HepG2 (cell line): ENCODE results near the gene HADHA. TPM values are rescaled to one million over a fixed set of nuclear protein-coding genes. Genes with fewer than 3 reads are reported as not detected.

ENCODE experiments used
- DNMT3B ChIP-seq: conservative IDR thresholded peaks from 2 replicates; pipeline ENCODE4 v1.6.1; 2016; ENCODE audit warnings: missing biosample characterization, control low read depth
- FOXM1 ChIP-seq: sonication (generic); formaldehyde crosslinking; IDR thresholded peaks from 2 replicates; pipeline ENCODE4 v1.5.0; 2020; ENCODE audit warnings: missing genetic modification reagents
- IKZF1 ChIP-seq: fragments of 450-650 bp; IDR thresholded peaks from 2 replicates; pipeline ENCODE4 v1.7.1; 2016
- MIXL1 ChIP-seq: IDR thresholded peaks from 2 replicates; pipeline ENCODE4 v1.6.1; 2016
- PHF8 ChIP-seq: sonication (generic); formaldehyde crosslinking; IDR thresholded peaks from 2 replicates; pipeline ENCODE4 v1.5.0; 2020; ENCODE audit warnings: missing genetic modification reagents
- RAD21 ChIP-seq: fragments of 450-650 bp; formaldehyde crosslinking; IDR thresholded peaks from 2 replicates; pipeline ENCODE4 v1.5.0; 2020; ENCODE audit warnings: mild to moderate bottlenecking
- RFX3 ChIP-seq: IDR thresholded peaks from 2 replicates; pipeline ENCODE4 v1.6.1; 2016; ENCODE audit warnings: missing biosample characterization, missing genetic modification reagents
- SPEN ChIP-seq: sonication (generic); formaldehyde crosslinking; IDR thresholded peaks from 2 replicates; pipeline ENCODE4 v1.5.1; 2020; ENCODE audit warnings: low read depth, mild to moderate bottlenecking, missing genetic modification reagents
- ZKSCAN8 ChIP-seq: IDR thresholded peaks from 2 replicates; pipeline ENCODE4 v1.6.1; 2016; ENCODE audit warnings: borderline replicate concordance, missing genetic modification reagents, missing compliant biosample characterization
- ZNF235 ChIP-seq: sonication (generic); formaldehyde crosslinking; IDR thresholded peaks from 2 replicates; pipeline ENCODE4 v1.8.1; 2023; ENCODE audit warnings: mild to moderate bottlenecking, missing genetic modification reagents, borderline replicate concordance
- ZNF75D ChIP-seq: sonication (generic); formaldehyde crosslinking; IDR thresholded peaks from 2 replicates; pipeline ENCODE4 v1.8.1; 2023; ENCODE audit warnings: missing genetic modification reagents, mild to moderate bottlenecking, borderline replicate concordance
- polyA plus RNA-seq, 8 experiments: library from polyadenylated mRNA; depleted of rRNA in 3 of 8; stranded (reverse) in 7 of 8; unstranded in 1 of 8; fragments of >200 nt; fragmentation: Illumina TruSeq in 4 of 8; extraction: Trizol in 4 of 8; gene quantifications; 2 replicates each; pipeline versions ENCODE4 v1.2.1 to v1.2.3, GENCODE V29; 2011 to 2016; ENCODE audit warnings: low read depth in 4 of 8, missing spikeins in 1 of 8, mixed read lengths in 1 of 8; ENCODE audit not compliant: insufficient read depth in 1 of 8
- total RNA-seq, 5 experiments: library from RNA; depleted of rRNA; stranded (reverse); fragments of >200 nt; fragmentation: Illumina TruSeq; extraction: Trizol; gene quantifications; 2 replicates each; pipeline ENCODE4 v1.2.3, GENCODE V29; 2016; ENCODE audit warnings: low read depth in 1 of 5
- TF ChIP-seq, protein P1 (sequence below): sonication (generic); formaldehyde crosslinking; IDR thresholded peaks from 2 replicates; pipeline ENCODE4 v1.4.0; 2020; ENCODE audit warnings: mild to moderate bottlenecking, missing genetic modification reagents
- TF ChIP-seq, protein P2 (sequence below): sonication (generic); formaldehyde crosslinking; IDR thresholded peaks from 2 replicates; pipeline ENCODE4 v1.5.0; 2020; ENCODE audit warnings: missing genetic modification reagents
- TF ChIP-seq, protein P3 (sequence below): sonication (generic); formaldehyde crosslinking; IDR thresholded peaks from 2 replicates; pipeline ENCODE4 v1.4.0; 2020; ENCODE audit warnings: missing genetic modification reagents
- TF ChIP-seq, protein P4 (sequence below): sonication (generic); formaldehyde crosslinking; IDR thresholded peaks from 2 replicates; pipeline ENCODE4 v1.4.0; 2020; ENCODE audit warnings: missing genetic modification reagents
- TF ChIP-seq, protein P5 (sequence below): sonication (generic); formaldehyde crosslinking; IDR thresholded peaks from 2 replicates; pipeline ENCODE4 v1.4.0; 2020; ENCODE audit warnings: mild to moderate bottlenecking, missing genetic modification reagents

The HADHA gene
- total and polyA plus RNA-seq, 2 of the 13 experiments (the other 11 are each of a cell fraction or from before 2014, with no cell fraction given), result 102 to 270 TPM

DNA sequence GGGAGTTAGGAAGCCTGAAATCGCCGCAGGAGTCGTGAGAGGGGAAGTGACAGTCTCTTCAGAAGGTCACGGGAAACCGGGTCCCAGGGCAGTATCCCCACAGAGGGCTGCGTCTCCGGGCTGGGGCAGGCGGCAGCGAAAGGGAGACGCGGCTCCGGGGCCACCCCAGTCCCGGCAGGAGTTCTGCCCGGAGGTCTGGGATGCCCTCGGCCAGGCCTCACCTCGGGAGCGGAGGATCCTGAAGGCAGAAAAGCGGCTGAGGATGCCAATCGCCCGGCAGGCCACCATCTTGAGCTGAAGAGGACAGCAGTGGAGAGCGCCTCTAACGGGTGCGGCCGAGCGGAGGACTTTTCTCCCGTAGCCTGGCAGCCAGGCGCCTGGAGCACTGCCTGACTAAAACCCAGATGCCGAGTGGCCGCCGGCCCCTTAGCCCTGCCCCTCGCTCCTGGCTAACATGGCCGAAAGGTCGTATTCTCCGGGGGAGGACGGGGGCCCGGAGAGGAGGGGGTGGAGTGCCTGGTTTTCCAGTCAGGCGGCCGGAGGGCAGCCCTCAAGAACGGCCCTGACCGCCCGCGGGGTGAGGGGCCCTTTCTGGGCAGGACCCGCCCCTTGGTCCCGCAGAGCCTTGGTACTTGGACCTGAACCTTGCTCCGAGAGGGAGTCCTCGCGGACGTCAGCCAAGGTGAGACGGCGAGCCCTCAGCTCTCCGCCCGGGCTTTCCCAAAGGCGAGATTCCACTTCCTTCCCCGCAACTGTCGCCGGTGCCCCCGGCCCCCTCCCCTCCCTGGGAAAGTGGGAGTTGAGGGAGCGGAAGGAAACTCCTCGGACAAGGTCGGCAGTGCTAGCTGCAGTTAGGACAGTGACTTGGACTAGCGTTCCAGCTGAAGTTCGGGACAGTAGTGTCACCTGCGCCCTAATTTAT is at the start of gene HADHA, which contains the start of gene HADHB (continued):
- TF ChIP-seq, protein P1, sequence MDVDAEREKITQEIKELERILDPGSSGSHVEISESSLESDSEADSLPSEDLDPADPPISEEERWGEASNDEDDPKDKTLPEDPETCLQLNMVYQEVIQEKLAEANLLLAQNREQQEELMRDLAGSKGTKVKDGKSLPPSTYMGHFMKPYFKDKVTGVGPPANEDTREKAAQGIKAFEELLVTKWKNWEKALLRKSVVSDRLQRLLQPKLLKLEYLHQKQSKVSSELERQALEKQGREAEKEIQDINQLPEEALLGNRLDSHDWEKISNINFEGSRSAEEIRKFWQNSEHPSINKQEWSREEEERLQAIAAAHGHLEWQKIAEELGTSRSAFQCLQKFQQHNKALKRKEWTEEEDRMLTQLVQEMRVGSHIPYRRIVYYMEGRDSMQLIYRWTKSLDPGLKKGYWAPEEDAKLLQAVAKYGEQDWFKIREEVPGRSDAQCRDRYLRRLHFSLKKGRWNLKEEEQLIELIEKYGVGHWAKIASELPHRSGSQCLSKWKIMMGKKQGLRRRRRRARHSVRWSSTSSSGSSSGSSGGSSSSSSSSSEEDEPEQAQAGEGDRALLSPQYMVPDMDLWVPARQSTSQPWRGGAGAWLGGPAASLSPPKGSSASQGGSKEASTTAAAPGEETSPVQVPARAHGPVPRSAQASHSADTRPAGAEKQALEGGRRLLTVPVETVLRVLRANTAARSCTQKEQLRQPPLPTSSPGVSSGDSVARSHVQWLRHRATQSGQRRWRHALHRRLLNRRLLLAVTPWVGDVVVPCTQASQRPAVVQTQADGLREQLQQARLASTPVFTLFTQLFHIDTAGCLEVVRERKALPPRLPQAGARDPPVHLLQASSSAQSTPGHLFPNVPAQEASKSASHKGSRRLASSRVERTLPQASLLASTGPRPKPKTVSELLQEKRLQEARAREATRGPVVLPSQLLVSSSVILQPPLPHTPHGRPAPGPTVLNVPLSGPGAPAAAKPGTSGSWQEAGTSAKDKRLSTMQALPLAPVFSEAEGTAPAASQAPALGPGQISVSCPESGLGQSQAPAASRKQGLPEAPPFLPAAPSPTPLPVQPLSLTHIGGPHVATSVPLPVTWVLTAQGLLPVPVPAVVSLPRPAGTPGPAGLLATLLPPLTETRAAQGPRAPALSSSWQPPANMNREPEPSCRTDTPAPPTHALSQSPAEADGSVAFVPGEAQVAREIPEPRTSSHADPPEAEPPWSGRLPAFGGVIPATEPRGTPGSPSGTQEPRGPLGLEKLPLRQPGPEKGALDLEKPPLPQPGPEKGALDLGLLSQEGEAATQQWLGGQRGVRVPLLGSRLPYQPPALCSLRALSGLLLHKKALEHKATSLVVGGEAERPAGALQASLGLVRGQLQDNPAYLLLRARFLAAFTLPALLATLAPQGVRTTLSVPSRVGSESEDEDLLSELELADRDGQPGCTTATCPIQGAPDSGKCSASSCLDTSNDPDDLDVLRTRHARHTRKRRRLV (CRISPR knock-in tag), result peak; percentile 80
- TF ChIP-seq, protein P2, sequence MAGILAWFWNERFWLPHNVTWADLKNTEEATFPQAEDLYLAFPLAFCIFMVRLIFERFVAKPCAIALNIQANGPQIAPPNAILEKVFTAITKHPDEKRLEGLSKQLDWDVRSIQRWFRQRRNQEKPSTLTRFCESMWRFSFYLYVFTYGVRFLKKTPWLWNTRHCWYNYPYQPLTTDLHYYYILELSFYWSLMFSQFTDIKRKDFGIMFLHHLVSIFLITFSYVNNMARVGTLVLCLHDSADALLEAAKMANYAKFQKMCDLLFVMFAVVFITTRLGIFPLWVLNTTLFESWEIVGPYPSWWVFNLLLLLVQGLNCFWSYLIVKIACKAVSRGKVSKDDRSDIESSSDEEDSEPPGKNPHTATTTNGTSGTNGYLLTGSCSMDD (CRISPR knock-in tag), result no peak
- TF ChIP-seq FOXM1 (CRISPR knock-in tag) (no peak), IKZF1 (no peak), SPEN (CRISPR knock-in tag) (peak; percentile 84), ZNF75D (CRISPR knock-in tag) (no peak; the same call in 1 of the 2 replicates), MIXL1 (peak; percentile 45; the same call in 1 of the 2 replicates), DNMT3B (CRISPR knock-in tag) (peak; percentile 87; the same call in 1 of the 2 replicates), RAD21 (CRISPR knock-in tag) (peak; percentile 14; the same call in 1 of the 2 replicates), PHF8 (peak; percentile 83), ZNF235 (peak; percentile 80; the same call in 1 of the 2 replicates), RFX3 (no peak), ZKSCAN8 (CRISPR knock-in tag) (peak; percentile 82)
- TF ChIP-seq, protein P3, sequence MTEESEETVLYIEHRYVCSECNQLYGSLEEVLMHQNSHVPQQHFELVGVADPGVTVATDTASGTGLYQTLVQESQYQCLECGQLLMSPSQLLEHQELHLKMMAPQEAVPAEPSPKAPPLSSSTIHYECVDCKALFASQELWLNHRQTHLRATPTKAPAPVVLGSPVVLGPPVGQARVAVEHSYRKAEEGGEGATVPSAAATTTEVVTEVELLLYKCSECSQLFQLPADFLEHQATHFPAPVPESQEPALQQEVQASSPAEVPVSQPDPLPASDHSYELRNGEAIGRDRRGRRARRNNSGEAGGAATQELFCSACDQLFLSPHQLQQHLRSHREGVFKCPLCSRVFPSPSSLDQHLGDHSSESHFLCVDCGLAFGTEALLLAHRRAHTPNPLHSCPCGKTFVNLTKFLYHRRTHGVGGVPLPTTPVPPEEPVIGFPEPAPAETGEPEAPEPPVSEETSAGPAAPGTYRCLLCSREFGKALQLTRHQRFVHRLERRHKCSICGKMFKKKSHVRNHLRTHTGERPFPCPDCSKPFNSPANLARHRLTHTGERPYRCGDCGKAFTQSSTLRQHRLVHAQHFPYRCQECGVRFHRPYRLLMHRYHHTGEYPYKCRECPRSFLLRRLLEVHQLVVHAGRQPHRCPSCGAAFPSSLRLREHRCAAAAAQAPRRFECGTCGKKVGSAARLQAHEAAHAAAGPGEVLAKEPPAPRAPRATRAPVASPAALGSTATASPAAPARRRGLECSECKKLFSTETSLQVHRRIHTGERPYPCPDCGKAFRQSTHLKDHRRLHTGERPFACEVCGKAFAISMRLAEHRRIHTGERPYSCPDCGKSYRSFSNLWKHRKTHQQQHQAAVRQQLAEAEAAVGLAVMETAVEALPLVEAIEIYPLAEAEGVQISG, result peak; percentile 82
- TF ChIP-seq, protein P4, sequence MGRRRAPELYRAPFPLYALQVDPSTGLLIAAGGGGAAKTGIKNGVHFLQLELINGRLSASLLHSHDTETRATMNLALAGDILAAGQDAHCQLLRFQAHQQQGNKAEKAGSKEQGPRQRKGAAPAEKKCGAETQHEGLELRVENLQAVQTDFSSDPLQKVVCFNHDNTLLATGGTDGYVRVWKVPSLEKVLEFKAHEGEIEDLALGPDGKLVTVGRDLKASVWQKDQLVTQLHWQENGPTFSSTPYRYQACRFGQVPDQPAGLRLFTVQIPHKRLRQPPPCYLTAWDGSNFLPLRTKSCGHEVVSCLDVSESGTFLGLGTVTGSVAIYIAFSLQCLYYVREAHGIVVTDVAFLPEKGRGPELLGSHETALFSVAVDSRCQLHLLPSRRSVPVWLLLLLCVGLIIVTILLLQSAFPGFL (CRISPR knock-in tag), result no peak
- TF ChIP-seq, protein P5, sequence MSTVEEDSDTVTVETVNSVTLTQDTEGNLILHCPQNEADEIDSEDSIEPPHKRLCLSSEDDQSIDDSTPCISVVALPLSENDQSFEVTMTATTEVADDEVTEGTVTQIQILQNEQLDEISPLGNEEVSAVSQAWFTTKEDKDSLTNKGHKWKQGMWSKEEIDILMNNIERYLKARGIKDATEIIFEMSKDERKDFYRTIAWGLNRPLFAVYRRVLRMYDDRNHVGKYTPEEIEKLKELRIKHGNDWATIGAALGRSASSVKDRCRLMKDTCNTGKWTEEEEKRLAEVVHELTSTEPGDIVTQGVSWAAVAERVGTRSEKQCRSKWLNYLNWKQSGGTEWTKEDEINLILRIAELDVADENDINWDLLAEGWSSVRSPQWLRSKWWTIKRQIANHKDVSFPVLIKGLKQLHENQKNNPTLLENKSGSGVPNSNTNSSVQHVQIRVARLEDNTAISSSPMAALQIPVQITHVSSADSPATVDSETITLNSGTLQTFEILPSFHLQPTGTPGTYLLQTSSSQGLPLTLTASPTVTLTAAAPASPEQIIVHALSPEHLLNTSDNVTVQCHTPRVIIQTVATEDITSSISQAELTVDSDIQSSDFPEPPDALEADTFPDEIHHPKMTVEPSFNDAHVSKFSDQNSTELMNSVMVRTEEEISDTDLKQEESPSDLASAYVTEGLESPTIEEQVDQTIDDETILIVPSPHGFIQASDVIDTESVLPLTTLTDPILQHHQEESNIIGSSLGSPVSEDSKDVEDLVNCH (CRISPR knock-in tag), result no peak
